ENCODE measurements around the gene USB1. TPM values are rescaled to one million over a fixed set of nuclear protein-coding genes. Genes with fewer than 3 reads are reported as not detected.

USB1 gene
- total and polyA plus RNA-seq, 9 donors: 8.5 to 30.7 (median 22.5) TPM

DNA sequence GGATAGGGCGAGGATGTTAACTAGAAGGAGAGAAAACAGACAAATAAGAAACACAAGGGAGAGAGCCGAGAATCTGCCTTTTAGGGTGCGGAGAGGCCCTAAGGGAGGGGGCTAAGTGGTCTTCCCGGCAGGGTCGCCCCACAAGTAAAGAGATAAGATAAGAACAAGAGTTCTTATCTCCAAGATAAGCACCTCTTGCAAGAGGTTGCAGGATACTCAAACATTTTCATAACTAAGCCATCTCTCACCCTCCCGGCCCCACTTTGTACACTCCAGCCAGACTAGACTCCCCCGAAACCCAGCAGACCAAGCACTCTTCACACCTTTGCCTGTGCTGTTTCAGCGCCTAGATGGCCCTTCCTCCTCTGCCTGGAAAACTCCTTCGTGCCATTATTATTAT lies 15.0 kb upstream of the USB1 start:
- DNase-seq: peak in 1 of 5 donors; percentile 7
- Histone ChIP-seq H3K36me3 (no peaks in the 10 kb centered on the region), H3K27ac (no peak overlapping the region), H3K4me1 (ENCODE audit: insufficient read depth) (peaks cover 5% of the 10 kb centered on the region), H3K9me3 (no peaks in the 10 kb centered on the region), H3K4me3 (no peak overlapping the region), H3K27me3 (no peaks in the 10 kb centered on the region)
- 62 to 70% (median 70%) methylated on average over 9 of the region's 9 CpGs for WGBS, 3 donors
- no peak for TF ChIP-seq POLR2A (IDR thresholded peaks at IDR 0.05)
- TF ChIP-seq, protein P1, sequence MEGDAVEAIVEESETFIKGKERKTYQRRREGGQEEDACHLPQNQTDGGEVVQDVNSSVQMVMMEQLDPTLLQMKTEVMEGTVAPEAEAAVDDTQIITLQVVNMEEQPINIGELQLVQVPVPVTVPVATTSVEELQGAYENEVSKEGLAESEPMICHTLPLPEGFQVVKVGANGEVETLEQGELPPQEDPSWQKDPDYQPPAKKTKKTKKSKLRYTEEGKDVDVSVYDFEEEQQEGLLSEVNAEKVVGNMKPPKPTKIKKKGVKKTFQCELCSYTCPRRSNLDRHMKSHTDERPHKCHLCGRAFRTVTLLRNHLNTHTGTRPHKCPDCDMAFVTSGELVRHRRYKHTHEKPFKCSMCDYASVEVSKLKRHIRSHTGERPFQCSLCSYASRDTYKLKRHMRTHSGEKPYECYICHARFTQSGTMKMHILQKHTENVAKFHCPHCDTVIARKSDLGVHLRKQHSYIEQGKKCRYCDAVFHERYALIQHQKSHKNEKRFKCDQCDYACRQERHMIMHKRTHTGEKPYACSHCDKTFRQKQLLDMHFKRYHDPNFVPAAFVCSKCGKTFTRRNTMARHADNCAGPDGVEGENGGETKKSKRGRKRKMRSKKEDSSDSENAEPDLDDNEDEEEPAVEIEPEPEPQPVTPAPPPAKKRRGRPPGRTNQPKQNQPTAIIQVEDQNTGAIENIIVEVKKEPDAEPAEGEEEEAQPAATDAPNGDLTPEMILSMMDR (IDR thresholded peaks at IDR 0.05): no peak
- intact Hi-C loops (cut with DNase I): loop anchor here in 1 of 4 donors (5.0 kb wide), 1 partner anchor 404 kb away; no protein-coding TSS in a partner anchor

DNA sequence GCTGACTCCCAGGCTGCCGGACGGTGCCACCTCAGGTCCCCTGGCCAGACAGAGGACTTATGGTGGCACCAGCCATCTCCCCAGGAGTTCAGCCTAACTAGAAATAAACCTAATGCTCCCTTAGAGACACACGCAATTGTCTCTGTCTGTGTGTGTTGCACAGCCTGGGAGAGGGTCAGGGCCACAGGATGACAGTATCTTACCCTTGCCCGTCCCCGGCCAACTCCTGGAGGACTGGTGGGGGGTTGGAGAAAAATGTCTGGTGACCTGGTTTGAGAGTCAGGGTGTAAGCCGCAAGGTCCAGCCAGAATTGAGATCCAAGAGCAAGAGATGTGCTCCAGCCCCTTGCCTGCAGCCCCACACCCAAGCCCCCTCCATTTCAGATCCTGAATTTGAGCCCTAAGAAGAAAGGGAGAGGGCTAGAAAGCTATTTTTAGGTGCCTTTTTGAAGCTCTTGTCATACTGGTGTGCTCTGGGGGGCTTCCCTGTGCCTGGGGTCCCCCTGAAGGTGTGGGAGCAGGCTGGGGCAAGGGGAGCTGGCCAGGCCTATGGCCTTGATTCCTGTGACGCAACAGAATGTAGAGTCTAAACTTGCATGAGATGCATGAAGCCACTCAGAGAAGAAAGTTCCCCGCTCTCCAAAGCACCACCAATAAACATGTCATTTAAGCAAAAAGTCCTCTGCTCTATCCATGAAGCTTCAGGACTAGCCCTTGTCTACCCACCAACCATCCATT lies 13.6 kb upstream of the USB1 start:
- H3K27ac ChIP-seq: no peak overlapping the region
- intact Hi-C loops (cut with DNase I): loop anchor here in 1 of 4 donors (5.0 kb wide), 1 partner anchor 405 kb away; no protein-coding TSS in a partner anchor
- H3K4me3 ChIP-seq: no peak overlapping the region
- peaks cover 5% of the 10 kb centered on the region for H3K4me1 ChIP-seq (ENCODE audit: insufficient read depth)
- 97 to 99% (median 99%) methylated on average over 8 of the region's 8 CpGs for WGBS, 3 donors
- H3K9me3 ChIP-seq: no peaks in the 10 kb centered on the region
- H3K27me3 ChIP-seq: no peaks in the 10 kb centered on the region
- H3K36me3 ChIP-seq: no peaks in the 10 kb centered on the region
- TF ChIP-seq, protein P1 (IDR thresholded peaks at IDR 0.05): no peak
- TF ChIP-seq POLR2A (IDR thresholded peaks at IDR 0.05) (no peak), EP300 (IDR thresholded peaks at IDR 0.05) (no peak)
- DNase-seq: peak in 1 of 5 donors; percentile 19

DNA sequence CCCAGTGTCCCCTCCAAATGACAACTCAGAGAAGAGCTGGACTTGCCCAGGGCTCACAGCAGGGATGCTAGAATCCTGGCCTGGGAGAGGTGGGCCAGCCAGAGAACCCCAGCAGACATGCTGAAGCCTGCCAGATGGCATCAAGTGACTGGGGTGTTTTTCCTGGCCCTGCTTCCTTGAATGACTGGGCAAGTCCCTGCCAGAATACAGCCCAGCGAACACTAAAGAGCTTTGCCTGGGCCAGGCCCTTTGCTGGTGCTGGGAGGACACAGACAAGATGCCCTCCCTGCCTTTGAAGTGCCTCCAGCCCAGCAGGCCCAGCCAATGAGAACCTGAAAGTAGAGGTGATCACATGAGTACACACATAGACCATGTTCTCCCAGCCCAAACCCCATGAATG lies 12.3 kb upstream of the USB1 start:
- Histone ChIP-seq H3K36me3 (no peaks in the 10 kb centered on the region), H3K4me1 (ENCODE audit: insufficient read depth) (peaks cover 5% of the 10 kb centered on the region), H3K27ac (no peak overlapping the region), H3K27me3 (no peaks in the 10 kb centered on the region), H3K9me3 (no peaks in the 10 kb centered on the region), H3K4me3 (no peak overlapping the region)
- no peak for TF ChIP-seq EP300 (IDR thresholded peaks at IDR 0.05)
- TF ChIP-seq, protein P1 (IDR thresholded peaks at IDR 0.05): no peak
- TF ChIP-seq POLR2A (IDR thresholded peaks at IDR 0.05): no peak
- 73 to 77% (median 77%) methylated on average over 1 of the region's 1 CpG for WGBS, 3 donors
- peak in 1 of 5 donors; percentile 20 for DNase-seq
- intact Hi-C loops (cut with DNase I): loop anchor here in 1 of 4 donors (5.0 kb wide), 1 partner anchor 407 kb away; no protein-coding TSS in a partner anchor

DNA sequence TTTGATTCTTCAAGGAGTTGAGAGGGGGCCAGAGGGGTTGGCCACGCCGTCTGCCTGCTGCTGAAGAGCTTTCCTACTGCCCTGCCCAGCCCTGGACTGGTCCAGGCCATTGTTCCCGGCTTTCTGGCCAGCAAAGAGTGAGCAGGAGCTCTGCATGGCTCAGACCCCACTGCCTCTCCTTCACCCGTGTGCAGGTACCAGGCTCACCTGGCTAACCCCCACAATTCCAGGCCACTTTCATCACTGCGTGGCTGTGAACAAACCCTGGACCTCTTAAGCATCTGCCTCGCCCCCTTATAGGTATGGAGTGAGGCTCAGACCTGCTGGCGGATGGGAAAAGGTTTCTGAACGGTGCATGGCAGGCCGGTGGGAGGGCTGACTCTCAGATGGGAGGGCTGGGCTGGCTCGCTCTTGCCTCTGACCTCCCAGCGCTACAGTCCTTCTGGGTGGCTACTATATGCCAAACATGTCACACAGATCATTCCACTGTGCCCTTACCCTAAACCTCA lies 9.6 kb upstream of the USB1 start:
- no peak overlapping the region for H3K4me3 ChIP-seq
- 80 to 87% (median 84%) methylated on average over 11 of the region's 11 CpGs for WGBS, 3 donors
- no peak for DNase-seq
- no peaks in the 10 kb centered on the region for H3K27me3 ChIP-seq
- TF ChIP-seq EP300 (IDR thresholded peaks at IDR 0.05) (no peak), POLR2A (IDR thresholded peaks at IDR 0.05) (no peak)
- TF ChIP-seq, protein P1 (IDR thresholded peaks at IDR 0.05): no peak
- no peak overlapping the region for H3K27ac ChIP-seq
- no peaks in the 10 kb centered on the region for H3K36me3 ChIP-seq
- H3K4me1 ChIP-seq (ENCODE audit: insufficient read depth): no peaks in the 10 kb centered on the region
- intact Hi-C loops (cut with DNase I): loop anchor here in 2 of 4 donors (10.0 kb wide), 3 partner anchors 87 to 417 kb away; no protein-coding TSS in a partner anchor
- H3K9me3 ChIP-seq: no peaks in the 10 kb centered on the region
